Skeletal muscle cell (primary cell): ENCODE data around the gene TMSB10.
"Not testable (repeated sequence)": the region's sequence is repeated elsewhere in the genome, so short reads cannot be mapped to it uniquely, and the experiment has no call there.

Source experiments
- DNase-seq: peaks from one replicate; pipeline ENCODE4 v3.0.0-alpha.2; 2010; ENCODE audit warnings: low read depth
- H3K4me3 ChIP-seq: 2 replicates; pipeline ENCODE4 v1.5.1; 2011; ENCODE audit warnings: low read depth, mild to moderate bottlenecking, control low read depth, low read length, moderate library complexity

TMSB10 gene

DNA sequence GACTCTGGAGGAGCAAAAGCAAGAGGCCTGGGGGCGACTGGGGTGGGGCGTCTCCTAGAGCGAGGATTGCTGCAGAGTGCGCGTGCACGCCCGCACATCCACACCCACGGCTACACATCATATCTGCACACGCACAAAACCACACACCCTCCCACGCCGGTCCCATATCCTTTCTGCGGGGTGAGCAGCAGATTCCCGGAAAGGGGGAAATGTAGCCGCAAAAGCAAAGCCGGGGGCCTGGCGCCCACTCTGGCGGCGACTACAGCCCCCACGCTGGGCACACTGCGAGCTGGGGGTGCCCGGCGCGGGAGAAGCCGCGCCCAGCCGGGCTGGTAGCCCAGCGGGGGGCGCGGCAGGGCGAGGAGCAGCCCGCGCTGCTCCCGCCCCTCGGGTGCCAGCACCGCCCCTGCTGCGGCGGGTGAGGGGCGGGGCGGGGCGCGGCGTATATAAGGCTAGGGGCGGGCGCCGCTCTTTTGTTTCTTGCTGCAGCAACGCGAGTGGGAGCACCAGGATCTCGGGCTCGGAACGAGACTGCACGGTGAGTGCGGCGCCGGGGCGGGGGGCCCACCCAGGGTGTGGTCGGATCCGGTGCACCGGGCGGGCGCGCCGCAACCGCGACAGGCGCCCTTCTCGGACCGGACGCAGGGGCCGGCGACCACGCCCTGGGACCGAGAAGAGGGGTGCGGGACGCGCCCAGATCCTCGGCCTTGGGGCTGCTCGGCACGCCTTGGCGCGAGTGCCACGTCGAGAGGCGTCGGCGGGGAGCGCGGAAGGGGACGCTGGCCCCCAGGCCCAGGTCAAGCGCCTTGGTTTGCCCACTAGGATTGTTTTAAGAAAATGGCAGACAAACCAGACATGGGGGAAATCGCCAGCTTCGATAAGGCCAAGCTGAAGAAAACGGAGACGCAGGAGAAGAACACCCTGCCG is at the start of gene TMSB10:
Gene TMSB10 (plus strand): TSS at position 476 of the 927 bp plus-strand sequence.
- peak within 1 kb of the TSS; percentile 81 for H3K4me3 ChIP-seq
- DNase-seq: peak; percentile 60

DNA sequence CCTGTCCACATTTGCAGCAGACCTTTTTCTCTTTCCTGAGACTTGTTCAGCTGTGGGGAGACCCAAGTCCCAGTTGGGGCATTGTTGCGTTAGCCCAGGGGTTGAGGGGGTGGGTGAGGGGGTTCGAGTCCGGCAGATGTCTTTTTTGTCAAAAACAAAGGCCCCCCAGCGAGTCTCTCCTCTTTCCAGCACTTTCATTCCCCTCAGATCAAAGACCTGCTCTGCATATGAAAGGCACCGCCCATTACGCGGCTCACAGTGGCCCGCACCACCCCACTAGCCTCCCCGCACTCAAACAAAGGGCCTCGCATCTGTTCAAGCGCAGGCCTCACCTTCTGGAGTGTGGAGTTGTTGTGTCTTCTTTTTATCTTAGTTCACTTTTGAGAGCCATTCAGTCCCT is 49.7 kb upstream of the TMSB10 start:
- H3K4me3 ChIP-seq: no peak overlapping the region
- DNase-seq: no peak

DNA sequence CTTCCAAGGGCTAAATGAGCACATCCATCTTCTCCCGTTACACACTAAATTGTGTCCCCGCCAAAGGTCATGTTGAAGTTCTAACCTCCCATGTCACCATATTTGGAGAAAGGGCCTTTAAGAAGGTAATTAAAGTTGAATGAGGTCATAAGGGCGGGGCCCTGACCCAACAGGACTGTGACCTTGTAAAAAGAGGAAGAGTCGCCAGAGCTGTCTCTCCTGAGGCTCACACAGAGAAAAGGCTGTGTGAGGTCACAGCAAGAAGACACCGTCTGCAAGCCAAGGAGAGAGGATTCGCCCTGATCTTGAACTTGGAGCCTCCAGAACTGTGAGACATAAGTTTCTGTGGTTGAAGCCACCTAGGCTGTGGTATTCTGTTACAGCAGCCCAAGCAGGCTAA is 48.7 kb upstream of the TMSB10 start:
- DNase-seq: no peak
- no peak overlapping the region for H3K4me3 ChIP-seq

DNA sequence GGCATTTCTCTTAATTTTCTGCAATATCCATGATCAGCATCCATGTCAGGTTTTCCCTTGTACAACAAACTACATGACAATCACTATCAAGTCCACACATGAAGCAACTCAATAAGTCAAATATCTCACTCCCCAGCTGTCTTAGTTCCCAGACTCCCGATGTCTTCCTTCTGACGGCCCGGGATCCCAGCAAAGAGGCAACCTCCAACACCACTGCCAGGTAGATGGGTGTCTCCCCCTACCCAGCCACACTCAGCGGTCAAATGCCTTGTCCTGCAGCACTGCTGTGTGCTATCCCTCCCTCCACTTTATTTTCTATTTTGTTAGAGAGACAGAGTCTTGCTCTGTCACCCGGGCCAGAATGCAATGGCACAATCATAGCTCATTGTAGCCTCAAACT is 47.9 kb upstream of the TMSB10 start:
- H3K4me3 ChIP-seq: no peak overlapping the region
- no peak for DNase-seq

DNA sequence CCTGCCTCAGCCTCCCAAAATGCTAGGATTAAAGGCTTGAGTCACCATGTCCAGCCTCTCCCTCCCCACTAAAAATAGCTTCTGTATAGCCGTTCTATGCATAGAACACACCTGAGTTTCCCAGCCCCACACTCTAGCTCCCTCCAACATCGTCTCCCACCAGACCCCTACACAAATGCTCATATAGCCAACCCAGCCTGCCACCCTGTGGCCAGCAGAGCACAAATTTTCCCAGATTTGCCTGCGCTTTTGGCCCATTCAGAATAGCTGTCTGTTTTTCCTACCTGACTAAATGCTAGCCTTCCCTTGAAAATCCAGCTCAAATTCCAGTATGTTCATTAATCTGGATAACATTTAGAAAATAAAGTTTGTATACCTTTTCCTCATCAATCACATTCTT is 47.3 kb upstream of the TMSB10 start:
- H3K4me3 ChIP-seq: no peak overlapping the region
- no peak for DNase-seq

DNA sequence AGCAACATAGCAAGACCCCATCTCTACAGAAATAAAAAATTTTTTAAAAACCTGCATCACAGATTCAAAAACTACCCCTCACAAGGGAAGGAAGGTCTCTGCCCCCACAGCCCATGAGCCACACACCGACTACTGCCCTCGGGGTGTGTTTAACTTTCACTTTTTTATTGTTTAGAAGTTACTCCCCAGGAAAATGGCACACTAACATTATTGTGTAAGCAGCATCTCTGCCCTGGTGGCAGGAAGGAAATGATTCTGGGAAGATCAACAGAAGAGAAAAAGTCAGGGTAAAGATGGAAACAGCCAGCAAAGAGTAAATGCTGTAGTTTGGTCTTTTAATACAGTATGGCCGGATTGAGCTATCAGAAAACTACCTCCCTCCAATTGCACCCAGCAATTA is 46.5 kb upstream of the TMSB10 start:
- DNase-seq: no peak
- no peak overlapping the region for H3K4me3 ChIP-seq

DNA sequence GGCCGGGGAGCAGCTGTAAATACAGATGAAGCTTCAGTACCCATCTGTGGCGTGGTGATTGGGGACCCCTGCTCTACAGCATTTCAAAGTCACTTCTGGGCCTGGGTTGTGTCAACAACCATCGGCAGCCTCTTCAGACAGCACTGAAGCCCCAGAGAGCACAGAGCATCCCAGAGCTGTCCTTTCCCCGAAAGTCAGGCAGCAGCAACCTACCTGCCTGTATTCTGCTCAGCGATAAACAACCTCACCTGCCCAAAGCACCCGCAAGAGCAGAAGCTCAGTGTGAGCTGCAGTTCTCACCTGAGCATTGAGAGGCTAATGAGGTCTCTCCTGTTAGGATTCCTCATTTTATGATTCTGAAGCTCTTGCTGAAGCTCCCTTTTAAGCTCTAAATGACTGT is 43.9 kb upstream of the TMSB10 start:
- no peak for DNase-seq
- no peak overlapping the region for H3K4me3 ChIP-seq

DNA sequence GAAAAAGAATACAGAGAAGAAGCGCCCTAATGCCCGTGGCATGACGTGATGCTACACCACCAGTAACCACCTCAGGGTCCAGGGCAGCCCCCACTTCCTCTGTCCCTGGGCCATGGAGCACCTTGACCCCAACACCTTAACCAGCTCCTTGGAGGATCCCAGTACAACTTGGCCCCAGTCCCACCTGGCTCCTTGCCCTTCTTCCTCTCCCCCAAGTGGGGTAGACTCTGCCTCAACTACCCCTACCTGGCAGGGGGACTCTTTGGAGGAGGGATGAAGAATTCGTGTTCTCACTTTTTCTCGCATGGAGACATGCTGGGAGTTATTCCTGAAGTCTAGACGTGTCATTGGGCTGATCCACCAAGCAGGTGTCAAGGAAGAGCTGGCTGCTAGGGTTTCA is 43.5 kb upstream of the TMSB10 start:
- DNase-seq: no peak
- H3K4me3 ChIP-seq: no peak overlapping the region

DNA sequence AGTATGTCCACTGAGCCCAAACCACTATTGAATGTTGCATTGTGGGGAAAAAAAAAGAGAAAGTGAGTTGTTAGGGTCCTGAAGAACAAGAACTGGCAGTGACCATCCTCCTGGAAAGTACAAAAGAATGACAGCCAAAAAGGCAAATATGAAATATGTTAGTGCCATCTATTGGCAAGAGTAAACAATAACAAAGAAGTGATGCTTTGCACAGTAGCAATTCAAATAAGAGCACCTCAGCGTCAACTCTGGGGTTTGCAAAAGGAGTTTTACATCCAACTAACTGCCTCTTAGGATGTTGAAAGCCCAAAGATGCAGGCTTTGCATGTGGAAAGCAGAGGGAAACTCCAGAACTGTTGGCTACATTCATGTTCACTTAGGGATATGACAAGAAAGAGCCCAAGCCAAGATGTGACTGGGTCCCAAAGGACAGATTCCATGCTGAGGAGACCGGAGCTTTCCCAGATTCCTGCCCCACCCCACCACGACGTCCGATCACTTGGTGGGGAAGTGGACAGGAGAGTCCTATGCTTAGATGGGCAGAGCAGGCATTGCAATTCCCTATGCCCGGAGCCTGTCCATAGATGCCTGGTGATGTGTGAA is 40.2 kb upstream of the TMSB10 start:
- DNase-seq: no peak
- H3K4me3 ChIP-seq: no peak overlapping the region

DNA sequence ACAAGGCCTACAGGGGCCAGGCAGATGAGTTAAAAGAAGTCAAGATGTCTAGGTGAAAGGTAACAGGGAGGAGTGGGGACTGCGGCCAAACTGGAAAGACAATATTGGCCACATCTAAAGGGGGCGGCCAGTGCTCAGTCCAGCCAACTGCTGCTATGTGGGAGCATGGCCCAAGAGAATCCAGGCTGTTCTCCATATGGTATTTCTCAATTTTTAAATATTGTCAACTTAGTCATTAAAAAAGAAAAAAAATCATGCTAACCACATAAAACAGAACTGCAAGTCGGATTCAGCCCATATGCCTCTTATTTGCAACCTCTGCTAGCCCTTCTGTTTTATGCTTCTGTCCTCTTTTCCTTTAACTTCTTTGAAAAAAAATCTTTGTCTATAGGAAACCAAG is 39.3 kb upstream of the TMSB10 start:
- DNase-seq: no peak
- no peak overlapping the region for H3K4me3 ChIP-seq

DNA sequence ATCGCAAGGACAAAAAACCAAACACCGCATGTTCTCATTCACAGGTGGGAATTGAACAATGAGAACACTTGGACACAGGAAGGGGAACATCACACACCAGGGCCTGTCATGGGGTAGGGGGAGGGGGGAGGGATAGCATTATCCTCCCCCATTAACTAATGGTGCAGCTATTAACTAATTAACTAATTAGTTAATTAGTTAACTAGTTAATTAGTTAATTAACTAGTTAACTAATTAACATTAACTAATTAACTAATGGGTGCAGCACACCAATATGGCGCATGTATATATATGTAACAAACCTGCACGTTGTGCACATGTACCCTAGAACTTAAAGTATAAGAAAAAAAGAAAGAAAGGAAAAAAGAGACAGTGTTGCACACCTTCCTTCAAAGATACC is 37.1 kb upstream of the TMSB10 start:
- H3K4me3 ChIP-seq, DNase-seq: not testable (repeated sequence)

DNA sequence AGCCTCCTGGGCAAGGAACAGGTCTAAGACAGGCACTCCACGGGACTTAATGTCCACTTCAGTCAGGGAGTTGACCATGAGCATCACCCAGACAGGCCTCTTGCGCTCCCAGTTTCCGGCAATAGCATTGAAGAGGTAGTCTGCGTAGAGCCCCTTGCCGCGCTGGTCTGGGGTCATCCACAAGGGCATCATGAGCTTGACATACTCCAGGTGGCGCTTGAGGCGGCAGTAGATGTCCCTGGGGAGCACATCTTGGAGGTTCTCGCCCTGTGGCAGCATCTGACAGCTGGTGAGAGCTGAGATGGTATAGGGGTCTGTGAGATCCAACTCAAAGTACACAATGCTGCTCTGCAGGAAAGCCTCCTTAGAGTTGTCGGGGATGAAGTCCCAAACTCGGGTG is 35.1 kb upstream of the TMSB10 start:
- H3K4me3 ChIP-seq: no peak overlapping the region
- DNase-seq: no peak

DNA sequence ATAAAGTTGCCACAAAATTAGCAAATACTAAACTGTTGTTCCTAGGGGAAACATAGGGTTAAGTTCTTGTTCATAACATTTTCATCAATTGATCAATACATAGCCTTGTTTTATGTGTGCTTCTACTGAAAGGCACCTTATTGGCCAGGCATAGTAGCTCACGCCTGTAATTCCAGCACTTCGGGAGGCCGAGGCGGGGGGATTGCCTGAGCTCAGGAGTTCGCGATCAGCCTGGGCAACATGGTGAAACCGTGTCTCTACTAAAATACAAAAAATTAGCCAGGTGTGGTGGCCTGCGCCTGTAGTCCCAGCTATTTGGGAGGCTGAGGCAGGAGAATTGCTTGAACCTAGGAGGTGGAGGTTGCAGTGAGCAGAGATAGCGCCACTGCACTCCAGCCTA is 32.8 kb upstream of the TMSB10 start:
- DNase-seq, H3K4me3 ChIP-seq: not testable (repeated sequence)

DNA sequence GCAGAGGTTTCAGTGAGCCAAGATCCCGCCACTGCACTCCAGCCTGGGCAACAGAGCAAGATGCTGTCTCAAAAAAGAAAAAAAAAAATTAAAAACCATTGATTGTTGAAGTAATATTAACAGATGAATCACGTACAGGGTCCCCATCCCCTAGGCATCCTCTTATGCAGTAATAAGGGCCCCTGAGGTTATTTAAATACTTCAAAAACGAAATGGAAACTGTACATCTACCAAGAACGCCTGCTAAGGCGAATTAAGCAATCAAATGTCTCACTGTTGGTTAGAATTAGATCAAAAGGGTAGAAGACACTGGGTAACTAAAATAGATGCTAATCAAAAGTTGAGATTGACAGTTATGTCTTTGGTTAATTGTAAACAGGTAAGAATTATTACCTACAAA is 32.1 kb upstream of the TMSB10 start:
- DNase-seq: no peak

DNA sequence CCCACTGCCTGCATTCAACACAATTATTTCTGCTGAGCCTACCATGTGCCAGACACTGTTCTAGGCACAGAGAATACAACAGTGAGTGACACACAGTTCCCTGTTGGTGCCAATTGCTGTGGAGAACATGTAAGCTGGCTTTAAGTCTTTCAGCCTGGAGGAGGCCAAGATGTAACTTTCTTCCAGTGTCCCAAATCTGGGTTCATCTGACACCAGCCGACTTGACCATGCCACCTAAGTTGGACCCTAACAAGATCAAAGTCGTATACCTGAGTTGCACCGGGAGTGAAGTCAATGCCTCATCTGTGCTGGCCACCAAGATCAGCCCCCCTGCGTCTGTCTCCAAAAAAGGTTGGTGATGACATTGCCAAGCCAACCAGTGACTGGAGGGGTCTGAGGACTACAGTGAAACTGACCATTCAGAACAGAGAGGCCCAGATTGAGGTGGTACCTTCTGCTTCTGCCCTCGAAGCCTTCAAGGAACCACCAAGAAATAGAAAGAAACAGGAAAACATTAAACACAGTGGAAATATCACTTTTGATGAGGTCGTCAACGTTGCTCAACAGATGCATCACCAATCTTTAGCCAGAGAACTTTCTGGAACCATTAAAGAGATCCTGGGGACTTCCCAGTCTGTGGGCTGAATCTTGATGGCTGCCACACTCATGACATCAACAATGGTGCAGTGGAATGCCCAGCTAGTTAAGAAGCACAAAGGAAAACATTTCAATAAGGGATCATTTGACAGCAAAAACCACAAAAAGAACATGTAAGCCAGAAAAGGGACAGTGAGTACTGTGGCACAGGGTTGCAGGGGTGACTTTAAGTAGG is 30.9 kb upstream of the TMSB10 start:
- DNase-seq: peak; percentile 45

More for the DNA sequence above, 32.1 kb upstream of the TMSB10 start:
- H3K4me3 ChIP-seq: no peak overlapping the region

DNA sequence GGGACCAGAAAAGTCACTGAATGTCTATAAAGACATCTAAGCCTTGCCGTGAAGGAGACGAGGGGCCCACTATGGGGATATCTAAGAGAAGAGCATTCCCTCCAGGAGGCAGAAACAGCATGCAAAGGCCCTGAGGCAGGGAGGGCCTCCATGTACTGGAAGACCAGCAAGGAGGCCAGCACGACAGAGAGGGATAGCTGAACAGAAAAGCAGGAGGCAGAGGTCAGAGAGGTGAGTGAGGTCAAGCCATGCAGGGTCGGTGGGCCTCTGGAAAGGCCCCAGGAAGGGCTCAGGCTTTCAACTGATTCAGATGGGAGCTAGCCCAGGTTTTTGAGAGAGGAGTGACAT is 30.3 kb upstream of the TMSB10 start:
- no peak for DNase-seq
- no peak overlapping the region for H3K4me3 ChIP-seq

More for the DNA sequence above, 30.9 kb upstream of the TMSB10 start:
- no peak overlapping the region for H3K4me3 ChIP-seq

DNA sequence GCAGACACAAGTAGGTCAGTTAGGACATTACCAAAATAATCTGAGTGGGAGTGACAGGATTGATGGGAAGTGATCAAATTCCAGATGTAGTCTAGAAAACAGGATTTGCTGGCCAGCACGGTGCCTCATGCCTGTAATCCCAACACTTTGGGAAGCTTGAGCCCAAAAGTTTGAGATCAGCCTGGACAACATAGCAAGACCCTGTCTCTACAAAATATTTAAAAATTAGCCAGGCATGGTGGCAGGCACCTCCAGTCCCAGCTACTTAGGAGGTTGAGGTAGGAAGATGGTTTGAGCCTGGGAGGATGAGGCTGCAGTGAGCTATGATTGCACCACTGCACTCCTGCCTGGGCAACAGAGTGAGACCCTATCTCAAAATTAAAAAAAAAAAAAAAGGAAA is 29.8 kb upstream of the TMSB10 start:
- not testable (repeated sequence) for H3K4me3 ChIP-seq, DNase-seq

DNA sequence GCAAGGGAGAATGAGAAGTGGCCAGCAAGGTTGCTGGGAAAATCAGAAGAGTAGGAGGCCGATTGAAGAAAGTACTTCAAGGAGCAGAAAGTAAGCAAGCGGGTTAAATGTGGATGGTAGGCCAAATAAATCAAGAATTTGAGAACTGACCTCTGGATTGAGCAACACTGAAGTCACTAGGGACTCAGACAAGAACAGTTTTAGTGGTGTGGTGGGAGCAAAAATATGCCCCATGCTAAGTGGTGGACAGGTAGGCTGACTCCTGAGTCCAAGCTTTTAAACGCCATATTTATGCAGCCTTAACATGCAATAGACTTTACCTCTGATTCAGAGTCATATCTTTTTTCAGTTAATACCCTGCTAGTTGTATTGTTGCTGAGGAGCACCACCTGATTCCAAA is 29.1 kb upstream of the TMSB10 start:
- no peak overlapping the region for H3K4me3 ChIP-seq
- DNase-seq: no peak

DNA sequence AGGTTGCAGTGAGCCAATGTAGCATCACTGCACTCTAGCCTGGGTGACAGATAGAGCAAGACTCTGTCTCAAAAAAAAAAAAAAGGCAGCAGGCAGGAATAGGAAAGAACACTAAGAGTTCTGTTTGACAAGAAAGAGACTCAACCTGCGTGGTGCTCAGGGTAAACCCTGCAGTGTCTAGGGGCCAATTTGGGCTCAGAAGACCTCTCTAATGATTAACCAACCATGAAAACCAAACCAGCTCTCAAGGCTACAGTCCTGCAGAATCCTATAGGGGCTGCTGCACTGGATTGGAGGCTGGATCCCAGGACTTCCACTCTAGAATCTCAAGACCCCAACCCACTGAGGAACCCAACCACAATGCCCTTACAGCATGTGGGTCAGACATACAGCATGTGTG is 27.0 kb upstream of the TMSB10 start:
- no peak for DNase-seq
- H3K4me3 ChIP-seq: no peak overlapping the region

DNA sequence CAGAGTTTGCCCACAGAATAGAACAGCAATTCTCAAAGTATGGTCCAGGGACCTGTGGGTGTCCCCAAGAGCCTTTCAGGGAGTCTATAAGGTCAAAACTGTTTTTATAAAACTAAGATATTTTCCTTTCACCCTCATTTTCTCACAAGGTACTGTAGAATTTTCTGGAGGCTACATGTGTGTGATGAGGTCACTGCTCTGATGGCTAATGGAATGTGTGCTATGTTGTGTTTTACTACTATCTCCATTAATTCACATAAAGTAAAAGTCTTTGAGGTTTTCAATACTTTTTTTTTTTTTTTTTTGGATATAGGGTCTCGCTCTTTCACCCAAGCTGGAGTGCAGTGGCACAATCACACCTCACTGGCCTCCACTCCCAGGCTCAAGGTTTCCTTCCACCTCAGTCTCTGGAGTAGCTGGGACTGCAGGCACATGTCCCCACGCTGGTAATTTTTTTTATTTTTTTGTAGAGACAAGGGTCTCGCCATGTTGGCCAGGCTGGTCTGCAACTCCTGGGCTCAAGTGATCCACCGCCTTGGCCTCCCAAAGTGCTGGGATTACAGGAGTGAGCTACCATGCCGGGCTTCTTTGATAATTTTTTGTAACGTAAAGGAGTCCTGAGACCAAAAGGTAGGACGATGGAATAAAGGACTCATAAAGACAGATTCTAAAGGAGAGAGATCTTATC is 26.4 kb upstream of the TMSB10 start:
- peak overlapping the region; percentile 31 for H3K4me3 ChIP-seq
- DNase-seq: no peak
